ENCODE results near the gene COA5. TPM values are rescaled to one million over a fixed set of nuclear protein-coding genes. Genes with fewer than 3 reads are reported as not detected.

COA5 gene
- total RNA-seq, 2 experiments from 2014 or later, result 26.3 TPM

GRCh38 chr2:98555696-98556095 lies 52.6 kb downstream of the COA5 start:
- peaks cover 83% of the 10 kb centered on the region for H3K4me1 Mint-ChIP-seq

GRCh38 chr2:98554116-98554861 lies 54.0 kb downstream of the COA5 start:
- POLR2A ChIA-PET, result interaction anchor here (0.9 kb wide), 1 partner anchor 13 kb away, joined by 3 read pairs; no protein-coding TSS in a partner anchor
- no peak overlapping the region for H3K4me3 Mint-ChIP-seq
- H3K4me1 Mint-ChIP-seq, result peaks cover 83% of the 10 kb centered on the region
- H3K36me3 Mint-ChIP-seq (ENCODE audit: low read depth), result peaks cover 84% of the 10 kb centered on the region
- peak overlapping the region; percentile 37 for H3K27ac Mint-ChIP-seq
- no peak for DNase-seq
- CTCF ChIA-PET, result interaction anchor here (0.5 kb wide), 1 partner anchor 147 kb away, joined by 3 read pairs; no protein-coding TSS in a partner anchor
- H3K27me3 Mint-ChIP-seq, result no peaks in the 10 kb centered on the region
- no peaks in the 10 kb centered on the region for H3K9me3 Mint-ChIP-seq

More at GRCh38 chr2:98555696-98556095, 52.6 kb downstream of the COA5 start:
- H3K27ac Mint-ChIP-seq, result no peak overlapping the region
- CTCF ChIA-PET, result no interaction called here
- POLR2A ChIA-PET, result no interaction called here
- no peak overlapping the region for H3K4me3 Mint-ChIP-seq
- DNase-seq, result no peak
- H3K27me3 Mint-ChIP-seq, result no peaks in the 10 kb centered on the region
- H3K36me3 Mint-ChIP-seq (ENCODE audit: low read depth), result peaks cover 93% of the 10 kb centered on the region
- no peaks in the 10 kb centered on the region for H3K9me3 Mint-ChIP-seq

GRCh38 chr2:98552499-98553179 lies 55.7 kb downstream of the COA5 start:
- Mint-ChIP-seq H3K4me3 (no peak overlapping the region), H3K36me3 (ENCODE audit: low read depth) (peaks cover 80% of the 10 kb centered on the region), H3K27me3 (no peaks in the 10 kb centered on the region), H3K27ac (peak overlapping the region; percentile 58), H3K9me3 (no peaks in the 10 kb centered on the region), H3K4me1 (peaks cover 81% of the 10 kb centered on the region)
- no peak for DNase-seq
- CTCF ChIA-PET, result interaction anchor here (2.0 kb wide), 1 partner anchor 16 kb away, joined by 5 read pairs; no protein-coding TSS in a partner anchor
- POLR2A ChIA-PET, result no interaction called here

- ChIA-PET CTCF (interaction anchor here (1.0 to 2.0 kb wide), 2 partner anchors 17 to 139 kb away, joined by 3 to 5 read pairs; no protein-coding TSS in a partner anchor), POLR2A (no interaction called here)
- H3K4me1 Mint-ChIP-seq, result peaks cover 84% of the 10 kb centered on the region
- no peaks in the 10 kb centered on the region for H3K27me3 Mint-ChIP-seq
- no peaks in the 10 kb centered on the region for H3K9me3 Mint-ChIP-seq
- H3K36me3 Mint-ChIP-seq (ENCODE audit: low read depth), result peaks cover 85% of the 10 kb centered on the region
- peak overlapping the region; percentile 58 for H3K27ac Mint-ChIP-seq
- peak overlapping the region; percentile 19 for H3K4me3 Mint-ChIP-seq
- peak; percentile 67 for DNase-seq
Measured at GRCh38 chr2:98551316-98551715, 57.0 kb downstream of the COA5 start.

- Mint-ChIP-seq H3K36me3 (ENCODE audit: low read depth) (peaks cover 85% of the 10 kb centered on the region), H3K27me3 (no peaks in the 10 kb centered on the region), H3K4me3 (no peak overlapping the region), H3K27ac (peak overlapping the region; percentile 58), H3K4me1 (peaks cover 83% of the 10 kb centered on the region), H3K9me3 (no peaks in the 10 kb centered on the region)
- DNase-seq, result no peak
- ChIA-PET POLR2A (no interaction called here), CTCF (no interaction called here)
Measured at GRCh38 chr2:98550165-98550564, 58.1 kb downstream of the COA5 start.

Other genes starting within 250 kb of the COA5 start
- 100 to 1,000 TPM; 123 to 127 TPM for gene INPP4A, start 163.7 kb downstream of the COA5 start, total RNA-seq
- 10 to 100 TPM; 32.7 to 32.8 TPM for gene UNC50, start 77 bp upstream of the COA5 start, total RNA-seq
- gene MGAT4A, start 122.6 kb upstream of the COA5 start, total RNA-seq, result 10 to 100 TPM; 69.8 to 80.6 TPM